ENCODE measurements around the gene BACE2. TPM values are rescaled to one million over a fixed set of nuclear protein-coding genes. Genes with fewer than 3 reads are reported as not detected.

BACE2 gene
- total and polyA plus RNA-seq, 4 donors, result 1.7 to 16.7 (median 5.6) TPM

DNA sequence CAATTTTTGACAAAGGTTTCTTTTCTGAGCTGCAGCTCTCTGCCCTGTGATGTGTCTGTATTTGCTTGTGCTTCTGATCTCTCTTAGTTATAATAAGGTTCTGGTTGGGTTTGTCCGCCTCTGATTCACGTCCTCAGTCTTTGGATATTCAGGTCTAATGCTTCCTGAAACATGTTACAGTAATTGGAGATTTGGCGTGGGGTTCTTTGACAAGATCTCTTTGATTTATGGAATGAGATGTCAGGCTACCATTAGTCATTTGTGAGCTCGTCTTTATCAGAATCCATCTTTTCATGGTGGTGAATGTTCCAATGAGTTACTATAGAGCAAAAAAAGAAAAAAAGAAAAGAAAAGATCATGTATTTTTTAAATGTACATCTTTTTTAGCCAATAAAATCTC is 62.5 kb downstream of the BACE2 start:
- no peaks in the 10 kb centered on the region for H3K4me1 ChIP-seq (ENCODE audit: control insufficient read depth in 4 of 4, insufficient read depth in 4 of 4, low read length in 3 of 4)
- no peaks in the 10 kb centered on the region for H3K36me3 ChIP-seq (ENCODE audit: control insufficient read depth in 4 of 4, insufficient read depth in 3 of 4, low read depth in 1 of 4, low read length in 3 of 4)
- H3K27me3 ChIP-seq (ENCODE audit: control insufficient read depth in 4 of 4, insufficient read depth in 4 of 4, low read length in 3 of 4), result no peaks in the 10 kb centered on the region
- no peaks in the 10 kb centered on the region for H3K9me3 ChIP-seq (ENCODE audit: control insufficient read depth in 4 of 4, low read length in 3 of 4)
- TF ChIP-seq SP1 (IDR thresholded peaks at IDR 0.05), result no peak
- no peak for TF ChIP-seq GABPA (IDR thresholded peaks at IDR 0.05 in 1 of 2, conservative IDR thresholded peaks at IDR 0.05 in 1 of 2)
- no peak for TF ChIP-seq EGR1 (IDR thresholded peaks at IDR 0.05; ENCODE audit: low read depth in 2 of 2)
- TF ChIP-seq, protein P1, sequence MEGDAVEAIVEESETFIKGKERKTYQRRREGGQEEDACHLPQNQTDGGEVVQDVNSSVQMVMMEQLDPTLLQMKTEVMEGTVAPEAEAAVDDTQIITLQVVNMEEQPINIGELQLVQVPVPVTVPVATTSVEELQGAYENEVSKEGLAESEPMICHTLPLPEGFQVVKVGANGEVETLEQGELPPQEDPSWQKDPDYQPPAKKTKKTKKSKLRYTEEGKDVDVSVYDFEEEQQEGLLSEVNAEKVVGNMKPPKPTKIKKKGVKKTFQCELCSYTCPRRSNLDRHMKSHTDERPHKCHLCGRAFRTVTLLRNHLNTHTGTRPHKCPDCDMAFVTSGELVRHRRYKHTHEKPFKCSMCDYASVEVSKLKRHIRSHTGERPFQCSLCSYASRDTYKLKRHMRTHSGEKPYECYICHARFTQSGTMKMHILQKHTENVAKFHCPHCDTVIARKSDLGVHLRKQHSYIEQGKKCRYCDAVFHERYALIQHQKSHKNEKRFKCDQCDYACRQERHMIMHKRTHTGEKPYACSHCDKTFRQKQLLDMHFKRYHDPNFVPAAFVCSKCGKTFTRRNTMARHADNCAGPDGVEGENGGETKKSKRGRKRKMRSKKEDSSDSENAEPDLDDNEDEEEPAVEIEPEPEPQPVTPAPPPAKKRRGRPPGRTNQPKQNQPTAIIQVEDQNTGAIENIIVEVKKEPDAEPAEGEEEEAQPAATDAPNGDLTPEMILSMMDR (IDR thresholded peaks at IDR 0.05; ENCODE audit: low read depth, low read length, missing input control), result no peak
- WGBS, result 79% methylated on average over 4 of the region's 4 CpGs
- no peak overlapping the region for H3K4me3 ChIP-seq (ENCODE audit: low read depth in 1 of 3, low read length in 3 of 3)
- DNase-seq (ENCODE audit: low spot score), result no peak
- no peak overlapping the region for H3K27ac ChIP-seq (ENCODE audit: low read depth in 1 of 2, low read length in 2 of 2)
- H3K9ac ChIP-seq (ENCODE audit: low read depth in 1 of 2, low read length in 2 of 2), result no peak overlapping the region

DNA sequence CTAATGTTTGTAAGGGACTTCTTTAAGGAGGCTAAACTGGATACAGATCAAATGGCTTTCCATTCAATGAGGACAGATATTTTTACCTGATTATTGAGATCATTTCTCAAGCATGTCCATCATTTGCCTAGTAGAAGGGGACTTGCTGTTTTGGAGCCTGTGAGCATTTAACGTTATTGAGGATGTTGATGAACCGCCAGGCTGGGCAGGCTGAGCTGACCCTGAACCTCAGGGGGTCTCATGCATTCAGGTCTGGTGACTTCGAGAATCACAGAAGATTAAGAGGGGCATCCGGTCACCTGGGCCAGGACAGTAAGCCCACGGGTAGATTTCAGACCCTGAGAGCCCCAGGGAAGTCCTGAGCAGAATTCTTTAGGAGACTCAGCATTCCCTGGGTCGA is 63.1 kb downstream of the BACE2 start:
- 76% methylated on average over 6 of the region's 6 CpGs for WGBS
- no peak for TF ChIP-seq NR2F2 (IDR thresholded peaks at IDR 0.05)
- TF ChIP-seq, protein P2, sequence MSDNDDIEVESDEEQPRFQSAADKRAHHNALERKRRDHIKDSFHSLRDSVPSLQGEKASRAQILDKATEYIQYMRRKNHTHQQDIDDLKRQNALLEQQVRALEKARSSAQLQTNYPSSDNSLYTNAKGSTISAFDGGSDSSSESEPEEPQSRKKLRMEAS (IDR thresholded peaks at IDR 0.05), result no peak
- TF ChIP-seq, protein P1 (IDR thresholded peaks at IDR 0.05; ENCODE audit: low read depth, low read length, missing input control), result no peak
- no peak for TF ChIP-seq HNF4G (IDR thresholded peaks at IDR 0.05)
- no peak for TF ChIP-seq FOXA1 (IDR thresholded peaks at IDR 0.05)
- TF ChIP-seq RAD21 (IDR thresholded peaks at IDR 0.05), result no peak
- no peak for TF ChIP-seq GABPA (IDR thresholded peaks at IDR 0.05 in 1 of 2, conservative IDR thresholded peaks at IDR 0.05 in 1 of 2)
- TF ChIP-seq JUND (IDR thresholded peaks at IDR 0.05), result no peak
- TF ChIP-seq YY1 (IDR thresholded peaks at IDR 0.05), result no peak
- no peak for TF ChIP-seq FOXA2 (IDR thresholded peaks at IDR 0.05)

DNA sequence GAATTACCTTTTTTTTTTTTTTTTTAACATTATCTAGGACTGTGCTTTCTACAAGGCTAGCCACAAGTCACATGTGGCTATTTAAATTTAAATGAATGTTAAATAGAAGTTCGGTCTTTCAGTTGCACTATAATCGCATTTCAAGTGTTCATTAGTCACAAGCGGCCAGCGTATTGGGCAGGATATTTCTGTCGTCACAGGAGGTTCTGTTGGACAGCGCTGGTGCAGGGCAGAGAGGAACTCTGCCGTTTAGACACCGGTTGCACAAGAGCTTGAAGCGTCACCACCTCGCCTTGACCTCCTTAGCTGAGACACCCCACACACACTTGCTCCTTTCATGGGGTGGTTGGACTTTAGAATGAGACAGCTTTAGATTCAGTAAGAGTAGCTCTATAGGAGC is 64.1 kb downstream of the BACE2 start:
- TF ChIP-seq HNF4A (conservative IDR thresholded peaks at IDR 0.05) (no peak), RXRA (IDR thresholded peaks at IDR 0.05) (no peak), YY1 (IDR thresholded peaks at IDR 0.05) (no peak)
- TF ChIP-seq, protein P3, sequence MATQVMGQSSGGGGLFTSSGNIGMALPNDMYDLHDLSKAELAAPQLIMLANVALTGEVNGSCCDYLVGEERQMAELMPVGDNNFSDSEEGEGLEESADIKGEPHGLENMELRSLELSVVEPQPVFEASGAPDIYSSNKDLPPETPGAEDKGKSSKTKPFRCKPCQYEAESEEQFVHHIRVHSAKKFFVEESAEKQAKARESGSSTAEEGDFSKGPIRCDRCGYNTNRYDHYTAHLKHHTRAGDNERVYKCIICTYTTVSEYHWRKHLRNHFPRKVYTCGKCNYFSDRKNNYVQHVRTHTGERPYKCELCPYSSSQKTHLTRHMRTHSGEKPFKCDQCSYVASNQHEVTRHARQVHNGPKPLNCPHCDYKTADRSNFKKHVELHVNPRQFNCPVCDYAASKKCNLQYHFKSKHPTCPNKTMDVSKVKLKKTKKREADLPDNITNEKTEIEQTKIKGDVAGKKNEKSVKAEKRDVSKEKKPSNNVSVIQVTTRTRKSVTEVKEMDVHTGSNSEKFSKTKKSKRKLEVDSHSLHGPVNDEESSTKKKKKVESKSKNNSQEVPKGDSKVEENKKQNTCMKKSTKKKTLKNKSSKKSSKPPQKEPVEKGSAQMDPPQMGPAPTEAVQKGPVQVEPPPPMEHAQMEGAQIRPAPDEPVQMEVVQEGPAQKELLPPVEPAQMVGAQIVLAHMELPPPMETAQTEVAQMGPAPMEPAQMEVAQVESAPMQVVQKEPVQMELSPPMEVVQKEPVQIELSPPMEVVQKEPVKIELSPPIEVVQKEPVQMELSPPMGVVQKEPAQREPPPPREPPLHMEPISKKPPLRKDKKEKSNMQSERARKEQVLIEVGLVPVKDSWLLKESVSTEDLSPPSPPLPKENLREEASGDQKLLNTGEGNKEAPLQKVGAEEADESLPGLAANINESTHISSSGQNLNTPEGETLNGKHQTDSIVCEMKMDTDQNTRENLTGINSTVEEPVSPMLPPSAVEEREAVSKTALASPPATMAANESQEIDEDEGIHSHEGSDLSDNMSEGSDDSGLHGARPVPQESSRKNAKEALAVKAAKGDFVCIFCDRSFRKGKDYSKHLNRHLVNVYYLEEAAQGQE (IDR thresholded peaks at IDR 0.05), result no peak
- TF ChIP-seq, protein P1 (IDR thresholded peaks at IDR 0.05; ENCODE audit: low read depth, low read length, missing input control), result no peak
- no peak for DNase-seq (ENCODE audit: low spot score)
- 83% methylated on average over 10 of the region's 10 CpGs for WGBS
- Histone ChIP-seq H3K27ac (ENCODE audit: low read depth in 1 of 2, low read length in 2 of 2) (no peak overlapping the region), H3K36me3 (ENCODE audit: control insufficient read depth in 4 of 4, insufficient read depth in 3 of 4, low read depth in 1 of 4, low read length in 3 of 4) (no peaks in the 10 kb centered on the region), H3K9me3 (ENCODE audit: control insufficient read depth in 4 of 4, low read length in 3 of 4) (no peaks in the 10 kb centered on the region), H3K4me1 (ENCODE audit: control insufficient read depth in 4 of 4, insufficient read depth in 4 of 4, low read length in 3 of 4) (no peaks in the 10 kb centered on the region), H3K9ac (ENCODE audit: low read depth in 1 of 2, low read length in 2 of 2) (no peak overlapping the region), H3K27me3 (ENCODE audit: control insufficient read depth in 4 of 4, insufficient read depth in 4 of 4, low read length in 3 of 4) (no peaks in the 10 kb centered on the region), H3K4me3 (ENCODE audit: low read depth in 1 of 3, low read length in 3 of 3) (no peak overlapping the region)

More for the DNA sequence above, 63.1 kb downstream of the BACE2 start:
- H3K36me3 ChIP-seq (ENCODE audit: control insufficient read depth in 4 of 4, insufficient read depth in 3 of 4, low read depth in 1 of 4, low read length in 3 of 4), result no peaks in the 10 kb centered on the region
- no peaks in the 10 kb centered on the region for H3K27me3 ChIP-seq (ENCODE audit: control insufficient read depth in 4 of 4, insufficient read depth in 4 of 4, low read length in 3 of 4)
- H3K9ac ChIP-seq (ENCODE audit: low read depth in 1 of 2, low read length in 2 of 2), result no peak overlapping the region
- no peak overlapping the region for H3K4me3 ChIP-seq (ENCODE audit: low read depth in 1 of 3, low read length in 3 of 3)
- no peaks in the 10 kb centered on the region for H3K9me3 ChIP-seq (ENCODE audit: control insufficient read depth in 4 of 4, low read length in 3 of 4)
- H3K4me1 ChIP-seq (ENCODE audit: control insufficient read depth in 4 of 4, insufficient read depth in 4 of 4, low read length in 3 of 4), result no peaks in the 10 kb centered on the region
- no peak for DNase-seq (ENCODE audit: low spot score)
- no peak overlapping the region for H3K27ac ChIP-seq (ENCODE audit: low read depth in 1 of 2, low read length in 2 of 2)

All from liver (tissue), 9 donors.